Parathyroid adenoma (tissue), 2 donors: ENCODE results near the gene BMF.
"Not testable (repeated sequence)": the region's sequence is repeated elsewhere in the genome, so short reads cannot be mapped to it uniquely, and the experiment has no call there.

Experiments
- H2AFZ ChIP-seq: fragments of 300-600 bp; sonication (generic); one replicate; pipeline ENCODE4 v1.7.0; 2017; ENCODE audit warnings: antibody characterized with exemption, mild to moderate bottlenecking
- H3K27ac ChIP-seq: fragments of 300-600 bp; sonication (generic); one replicate; pipeline ENCODE4 v1.7.0; 2017
- H3K27me3 ChIP-seq: fragments of 300-600 bp; sonication (generic); one replicate; pipeline ENCODE4 v1.7.0; 2017; ENCODE audit warnings: low read length; ENCODE audit not compliant: control insufficient read depth, insufficient read depth
- H3K36me3 ChIP-seq: fragments of 300-600 bp; sonication (generic); one replicate; pipeline ENCODE4 v1.7.0; 2017; ENCODE audit warnings: low read length; ENCODE audit not compliant: control insufficient read depth, insufficient read depth
- H3K4me1 ChIP-seq: fragments of 300-600 bp; sonication (generic); one replicate; pipeline ENCODE4 v1.7.0; 2017; ENCODE audit warnings: control low read depth
- H3K4me2 ChIP-seq: fragments of 300-600 bp; sonication (generic); one replicate; pipeline ENCODE4 v1.7.0; 2017; ENCODE audit warnings: low read length
- H3K4me3 ChIP-seq: fragments of 300-600 bp; sonication (generic); one replicate; pipeline ENCODE4 v1.7.0; 2017; ENCODE audit warnings: low read depth, low read length
- H3K79me2 ChIP-seq: fragments of 300-600 bp; sonication (generic); one replicate; pipeline ENCODE4 v1.7.0; 2017; ENCODE audit warnings: control low read depth
- H3K9ac ChIP-seq: fragments of 300-600 bp; sonication (generic); one replicate; pipeline ENCODE4 v1.7.0; 2017; ENCODE audit warnings: mild to moderate bottlenecking
- H3K9me3 ChIP-seq: fragments of 300-600 bp; sonication (generic); one replicate; pipeline ENCODE4 v1.7.0; 2017; ENCODE audit warnings: low read length; ENCODE audit not compliant: control insufficient read depth
- TF ChIP-seq, protein P1 (sequence below): fragments of 300-600 bp; sonication (generic); IDR thresholded peaks from one replicate; pipeline ENCODE4 v1.7.0; 2017; ENCODE audit warnings: antibody characterized with exemption, mild to moderate bottlenecking
- donor health status: primary hyperparathyroidism.

BMF gene, protein sequence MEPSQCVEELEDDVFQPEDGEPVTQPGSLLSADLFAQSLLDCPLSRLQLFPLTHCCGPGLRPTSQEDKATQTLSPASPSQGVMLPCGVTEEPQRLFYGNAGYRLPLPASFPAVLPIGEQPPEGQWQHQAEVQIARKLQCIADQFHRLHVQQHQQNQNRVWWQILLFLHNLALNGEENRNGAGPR

DNA sequence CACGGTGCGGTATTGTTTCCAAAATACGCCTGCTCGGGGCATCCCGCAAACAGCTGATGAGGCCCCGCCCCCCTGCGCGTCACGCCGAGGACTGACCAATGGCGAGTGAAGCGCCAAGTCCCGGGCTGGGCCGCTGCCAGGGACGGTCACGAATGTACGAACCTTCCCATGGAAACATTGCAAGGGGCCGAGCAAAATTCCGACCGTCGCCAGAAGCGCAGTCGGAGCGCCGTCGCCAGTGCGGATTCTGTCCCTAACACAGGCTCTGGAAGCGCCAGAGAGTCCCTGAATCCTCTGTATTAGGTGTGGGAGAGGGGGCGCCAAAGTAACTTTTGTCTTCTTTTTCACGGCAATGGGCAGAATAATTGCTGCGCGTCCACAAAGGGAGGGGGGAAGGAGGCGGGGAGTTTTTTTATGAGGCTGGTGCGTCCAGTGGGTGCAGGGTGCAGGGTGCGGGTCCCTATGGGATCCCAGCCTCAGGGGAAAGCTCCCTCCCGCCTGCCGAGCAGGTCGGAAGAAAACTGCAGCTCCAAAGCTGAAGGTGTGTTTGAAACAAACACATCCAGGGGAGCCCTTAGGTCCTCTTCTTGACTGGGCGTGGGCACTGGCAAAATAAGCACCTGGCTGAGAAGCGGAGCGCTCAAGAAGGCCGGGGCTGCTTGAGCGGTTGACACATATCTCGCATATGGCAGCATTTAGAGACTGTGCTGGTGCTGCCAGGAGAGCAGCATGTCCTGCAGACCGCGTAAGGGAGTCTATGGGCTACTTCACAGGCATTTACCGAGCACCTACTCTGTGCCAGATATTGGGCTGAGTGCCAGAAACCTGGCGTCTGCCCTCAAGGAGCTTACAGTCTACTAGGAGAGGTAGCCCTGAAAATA is at the start of gene BMF:
TSS of gene BMF (minus strand) at position 25 of the 881 bp plus-strand sequence. CDS start 2,793 bp downstream, outside the sequence.
- TF ChIP-seq, protein P1, sequence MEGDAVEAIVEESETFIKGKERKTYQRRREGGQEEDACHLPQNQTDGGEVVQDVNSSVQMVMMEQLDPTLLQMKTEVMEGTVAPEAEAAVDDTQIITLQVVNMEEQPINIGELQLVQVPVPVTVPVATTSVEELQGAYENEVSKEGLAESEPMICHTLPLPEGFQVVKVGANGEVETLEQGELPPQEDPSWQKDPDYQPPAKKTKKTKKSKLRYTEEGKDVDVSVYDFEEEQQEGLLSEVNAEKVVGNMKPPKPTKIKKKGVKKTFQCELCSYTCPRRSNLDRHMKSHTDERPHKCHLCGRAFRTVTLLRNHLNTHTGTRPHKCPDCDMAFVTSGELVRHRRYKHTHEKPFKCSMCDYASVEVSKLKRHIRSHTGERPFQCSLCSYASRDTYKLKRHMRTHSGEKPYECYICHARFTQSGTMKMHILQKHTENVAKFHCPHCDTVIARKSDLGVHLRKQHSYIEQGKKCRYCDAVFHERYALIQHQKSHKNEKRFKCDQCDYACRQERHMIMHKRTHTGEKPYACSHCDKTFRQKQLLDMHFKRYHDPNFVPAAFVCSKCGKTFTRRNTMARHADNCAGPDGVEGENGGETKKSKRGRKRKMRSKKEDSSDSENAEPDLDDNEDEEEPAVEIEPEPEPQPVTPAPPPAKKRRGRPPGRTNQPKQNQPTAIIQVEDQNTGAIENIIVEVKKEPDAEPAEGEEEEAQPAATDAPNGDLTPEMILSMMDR, result peak; percentile 27
- Histone ChIP-seq H3K4me1 (peaks cover 21% of the 10 kb centered on the region), H3K4me2 (peak within 1 kb of the TSS; percentile 89), H3K4me3 (peak within 1 kb of the TSS; percentile 67), H3K79me2 (no peaks in the 10 kb centered on the region), H3K9me3 (no peaks in the 10 kb centered on the region), H3K36me3 (no peaks in the 10 kb centered on the region), H3K27ac (peak within 1 kb of the TSS; percentile 42), H2AFZ (peak within 1 kb of the TSS; percentile 87), H3K9ac (no peak within 1 kb of the TSS), H3K27me3 (no peaks in the 10 kb centered on the region)

DNA sequence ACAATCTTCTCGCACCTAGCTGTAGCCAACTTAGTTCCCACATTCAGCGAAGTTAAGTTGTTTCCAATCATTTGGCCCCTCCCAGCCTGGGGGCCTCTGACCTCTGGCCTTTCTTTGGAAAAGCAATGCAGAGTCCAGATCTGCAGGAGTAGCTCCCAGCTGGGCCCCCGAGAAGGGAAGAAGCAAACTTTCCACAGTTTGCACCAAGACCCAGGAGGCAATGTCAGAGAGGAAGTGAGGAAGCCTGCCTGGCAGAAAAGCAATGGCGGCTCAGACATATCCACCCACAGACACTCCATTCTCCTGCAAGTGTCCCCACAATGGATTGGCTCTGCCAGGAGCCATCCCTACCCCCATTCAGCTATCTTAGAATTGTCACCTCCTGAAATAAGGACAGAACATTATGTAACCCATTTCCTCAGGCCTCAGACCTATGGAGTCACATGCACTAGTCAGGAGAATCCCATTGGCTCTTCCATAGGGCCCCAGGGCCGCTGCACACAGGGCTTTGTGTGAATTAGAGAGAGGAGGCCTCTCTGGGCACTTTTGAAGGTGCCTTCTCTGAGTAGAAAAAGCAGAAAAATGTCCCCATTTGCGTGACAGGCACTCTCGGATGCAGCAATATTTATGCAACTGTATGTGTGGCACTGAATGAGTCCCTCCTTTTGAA is 49.2 kb upstream of the BMF start:
- no peaks in the 10 kb centered on the region for H3K36me3 ChIP-seq
- no peaks in the 10 kb centered on the region for H3K27me3 ChIP-seq
- no peak overlapping the region for H3K4me3 ChIP-seq
- H2AFZ ChIP-seq, result no peak overlapping the region
- no peak overlapping the region for H3K27ac ChIP-seq
- no peaks in the 10 kb centered on the region for H3K9me3 ChIP-seq
- H3K4me1 ChIP-seq, result peaks cover 12% of the 10 kb centered on the region
- H3K4me2 ChIP-seq, result no peak overlapping the region
- no peak overlapping the region for H3K9ac ChIP-seq
- TF ChIP-seq, protein P1, result no peak
- no peaks in the 10 kb centered on the region for H3K79me2 ChIP-seq

DNA sequence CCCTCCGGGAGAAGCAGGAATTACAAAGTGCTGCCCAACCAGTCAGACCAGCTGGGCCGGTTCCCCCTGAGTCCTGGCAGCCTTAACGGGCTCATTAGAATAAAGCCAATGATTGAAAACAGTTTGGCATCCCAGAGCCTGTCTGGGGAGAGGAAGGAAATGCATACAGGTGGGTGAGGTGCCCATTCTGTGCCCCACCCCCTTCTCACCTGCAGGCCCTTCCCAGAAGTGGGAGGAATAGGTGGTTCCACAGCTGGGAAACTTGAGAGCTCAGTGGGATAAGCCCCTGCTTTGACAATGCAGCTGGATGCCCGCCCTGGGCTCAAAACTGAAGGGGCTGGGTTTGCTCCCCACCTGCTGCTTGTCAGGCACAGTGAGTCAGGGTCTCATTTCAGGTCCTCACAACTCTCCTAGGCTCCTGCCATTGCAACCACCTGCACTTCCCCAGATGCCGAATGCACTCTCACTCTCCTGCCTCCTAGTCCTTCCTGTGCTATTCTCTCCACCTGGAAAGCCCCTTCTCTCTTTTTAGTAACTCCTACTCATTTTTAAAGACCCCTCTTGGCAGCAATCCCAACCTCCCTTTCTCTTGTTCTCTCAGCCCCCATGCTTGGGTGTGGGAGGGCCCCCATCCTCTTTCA is 46.7 kb upstream of the BMF start:
- Histone ChIP-seq H3K9me3 (no peaks in the 10 kb centered on the region), H3K4me3 (no peak overlapping the region), H3K4me1 (peaks cover 10% of the 10 kb centered on the region), H3K9ac (no peak overlapping the region), H3K36me3 (no peaks in the 10 kb centered on the region), H2AFZ (no peak overlapping the region), H3K27me3 (no peaks in the 10 kb centered on the region), H3K4me2 (no peak overlapping the region), H3K27ac (no peak overlapping the region), H3K79me2 (no peaks in the 10 kb centered on the region)
- TF ChIP-seq, protein P1, result no peak

DNA sequence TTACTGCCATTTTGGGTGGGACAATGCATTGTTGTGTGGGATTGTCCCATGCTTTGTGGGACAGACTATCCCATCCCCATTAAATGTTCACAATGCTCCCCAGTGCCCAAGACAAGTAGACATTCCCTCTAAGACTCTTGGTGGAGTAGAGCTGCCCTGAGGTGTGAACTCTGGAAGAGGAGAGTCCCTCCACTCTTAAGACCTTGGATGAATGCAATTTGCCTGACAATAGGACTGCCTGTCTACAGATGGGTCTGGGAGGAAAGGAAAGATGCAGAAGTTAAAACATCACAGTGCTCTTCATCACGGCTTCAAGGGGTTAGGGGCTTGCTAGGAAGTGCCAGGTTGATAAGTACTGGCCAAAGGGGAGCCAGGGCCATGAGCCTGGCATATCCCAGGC is 46.1 kb upstream of the BMF start:
- H3K4me2 ChIP-seq, H3K27me3 ChIP-seq, H3K9me3 ChIP-seq, H3K36me3 ChIP-seq, H3K4me3 ChIP-seq, H3K9ac ChIP-seq, H3K79me2 ChIP-seq, H2AFZ ChIP-seq, H3K4me1 ChIP-seq, H3K27ac ChIP-seq: not testable (repeated sequence)

DNA sequence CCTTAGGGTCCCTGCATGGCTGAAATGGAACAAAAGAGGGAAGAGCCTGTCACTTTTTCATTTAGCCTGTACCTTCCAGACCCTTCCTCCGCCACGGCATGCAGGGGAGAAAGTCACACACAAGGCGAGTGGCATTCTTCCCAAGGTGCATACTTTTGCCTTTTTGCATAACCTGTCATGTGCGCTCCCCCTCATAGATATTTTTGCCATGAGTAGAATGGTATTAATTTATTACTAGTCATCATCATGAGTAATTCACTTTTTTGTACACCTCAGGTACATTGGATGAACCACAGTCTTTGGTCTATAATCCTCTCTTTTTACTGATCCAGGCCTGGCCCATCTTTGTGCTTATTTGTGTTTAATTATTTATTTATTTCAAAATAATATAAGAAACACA is 43.3 kb upstream of the BMF start:
- Histone ChIP-seq H3K4me1 (peaks cover 7% of the 10 kb centered on the region), H3K36me3 (no peaks in the 10 kb centered on the region), H3K4me3 (no peak overlapping the region), H2AFZ (no peak overlapping the region), H3K79me2 (no peaks in the 10 kb centered on the region), H3K27ac (no peak overlapping the region), H3K4me2 (no peak overlapping the region), H3K27me3 (no peaks in the 10 kb centered on the region), H3K9ac (no peak overlapping the region), H3K9me3 (no peaks in the 10 kb centered on the region)
- TF ChIP-seq, protein P1, result no peak
